HL-60 (cell line): ENCODE results near the gene CFAP99.

Experiments
- DNase-seq, 2 experiments: peaks; one replicate each; pipeline ENCODE4 v3.0.0-alpha.2; 2010 to 2020; ENCODE audit warnings: low read depth in 1 of 2, low spot score in 1 of 2
- H3K27ac ChIP-seq: fragments of 250-450 bp; sonication (Bioruptor Pico); replicated peaks from 2 replicates; pipeline ENCODE4 v1.5.1; 2020; ENCODE audit warnings: mild to moderate bottlenecking, moderate library complexity
- H3K27me3 ChIP-seq: fragments of 250-450 bp; sonication (Bioruptor Pico); 2 replicates; pipeline ENCODE4 v1.5.1; 2021; ENCODE audit warnings: mild to moderate bottlenecking, moderate library complexity; ENCODE audit not compliant: insufficient read depth, poor library complexity, severe bottlenecking
- H3K4me3 ChIP-seq: replicated peaks from 2 replicates; pipeline ENCODE4 v1.5.1; 2011; ENCODE audit warnings: mild to moderate bottlenecking, control low read depth, low read length; ENCODE audit not compliant: insufficient read depth
- CTCF ChIP-seq: IDR thresholded peaks from one replicate; pipeline ENCODE4 v1.5.1; 2011; ENCODE audit warnings: low read length, control low read depth, inconsistent platforms; ENCODE audit not compliant: insufficient read depth
- GABPA ChIP-seq: IDR thresholded peaks from 2 replicates; pipeline ENCODE4 v1.6.1; 2012; ENCODE audit warnings: low read depth
- POLR2AphosphoS5 ChIP-seq: IDR thresholded peaks from 2 replicates; pipeline ENCODE4 v1.6.1; 2012; ENCODE audit warnings: low read depth
- REST ChIP-seq: IDR thresholded peaks from 2 replicates; pipeline ENCODE4 v1.6.1; 2012; ENCODE audit warnings: low read depth; ENCODE audit not compliant: insufficient replicate concordance
- SPI1 ChIP-seq: IDR thresholded peaks from 2 replicates; pipeline ENCODE4 v1.6.1; 2012; ENCODE audit warnings: low read depth, mild to moderate bottlenecking, borderline replicate concordance

The CFAP99 gene

GRCh38 chr4:2402048-2402842, 16.5 kb upstream of the CFAP99 start:
- no peak for DNase-seq
- Histone ChIP-seq H3K27ac (no peak overlapping the region), H3K27me3 (no peaks in the 10 kb centered on the region), H3K4me3 (peak overlapping the region; percentile 3)
- TF ChIP-seq REST, result no peak
- no peak for TF ChIP-seq POLR2AphosphoS5

- no peak for DNase-seq
- Histone ChIP-seq H3K27ac (no peak overlapping the region), H3K27me3 (no peaks in the 10 kb centered on the region), H3K4me3 (no peak overlapping the region)
- TF ChIP-seq GABPA (no peak), REST (no peak), POLR2AphosphoS5 (no peak), SPI1 (no peak), CTCF (no peak)
Measured at GRCh38 chr4:2402941-2403340, 15.8 kb upstream of the CFAP99 start.

GRCh38 chr4:2406406-2406805, 12.3 kb upstream of the CFAP99 start:
- no peak overlapping the region for H3K27ac ChIP-seq
- TF ChIP-seq SPI1 (no peak), REST (no peak), CTCF (no peak), POLR2AphosphoS5 (no peak), GABPA (no peak)
- no peak overlapping the region for H3K4me3 ChIP-seq
- H3K27me3 ChIP-seq, result no peaks in the 10 kb centered on the region
- no peak for DNase-seq
